ENCODE data around the gene SPCS1.
"Not testable (repeated sequence)": the region's sequence is repeated elsewhere in the genome, so short reads cannot be mapped to it uniquely, and the experiment has no call there.

The SPCS1 gene

DNA sequence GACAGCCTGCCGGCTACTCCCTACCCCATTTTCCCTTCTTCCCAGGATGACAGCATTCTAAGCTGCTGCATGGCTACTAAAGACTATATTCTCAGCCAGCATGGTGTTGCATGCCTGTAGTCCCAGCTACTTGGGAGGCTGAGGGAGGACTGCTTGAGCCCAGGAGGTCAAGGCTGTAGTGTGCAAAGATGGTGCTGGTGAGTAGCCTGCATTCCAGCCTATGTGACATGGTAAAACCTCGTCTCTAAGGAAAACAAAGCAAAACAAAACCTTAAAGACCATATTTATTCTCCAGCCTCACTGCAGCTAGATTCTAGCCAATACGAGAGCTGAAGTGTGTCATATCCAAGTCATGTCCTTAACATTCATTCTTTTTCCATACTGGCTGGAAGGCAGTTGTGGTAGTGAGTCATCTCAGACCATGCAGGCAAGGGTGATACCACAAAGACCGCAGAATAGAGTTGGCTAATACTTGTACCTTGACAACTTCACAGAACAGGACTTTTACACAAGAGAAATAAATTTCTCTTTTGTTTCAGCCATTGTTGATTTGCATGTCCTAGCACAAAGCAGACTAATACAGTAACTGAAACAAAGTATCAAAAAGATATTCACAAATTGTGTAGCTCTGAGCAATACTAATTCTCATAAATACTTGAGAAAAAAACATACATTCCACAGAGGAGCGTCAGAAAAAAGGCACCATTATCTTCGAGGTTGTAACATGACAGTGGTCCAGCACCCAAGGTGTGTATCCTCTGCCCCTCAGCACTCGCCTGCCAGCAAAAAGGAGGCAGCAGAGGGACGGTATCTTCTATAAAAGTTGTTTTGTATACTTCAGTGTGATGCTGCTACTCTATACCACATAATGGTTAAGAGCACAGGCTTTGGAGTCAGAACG lies 35.0 kb upstream of the SPCS1 start:
- peak; percentile 97 for ATAC-seq
- TF ChIP-seq ZFP30 (CRISPR knock-in tag; IDR thresholded peaks at IDR 0.05), result no peak
- TF ChIP-seq, protein P1, sequence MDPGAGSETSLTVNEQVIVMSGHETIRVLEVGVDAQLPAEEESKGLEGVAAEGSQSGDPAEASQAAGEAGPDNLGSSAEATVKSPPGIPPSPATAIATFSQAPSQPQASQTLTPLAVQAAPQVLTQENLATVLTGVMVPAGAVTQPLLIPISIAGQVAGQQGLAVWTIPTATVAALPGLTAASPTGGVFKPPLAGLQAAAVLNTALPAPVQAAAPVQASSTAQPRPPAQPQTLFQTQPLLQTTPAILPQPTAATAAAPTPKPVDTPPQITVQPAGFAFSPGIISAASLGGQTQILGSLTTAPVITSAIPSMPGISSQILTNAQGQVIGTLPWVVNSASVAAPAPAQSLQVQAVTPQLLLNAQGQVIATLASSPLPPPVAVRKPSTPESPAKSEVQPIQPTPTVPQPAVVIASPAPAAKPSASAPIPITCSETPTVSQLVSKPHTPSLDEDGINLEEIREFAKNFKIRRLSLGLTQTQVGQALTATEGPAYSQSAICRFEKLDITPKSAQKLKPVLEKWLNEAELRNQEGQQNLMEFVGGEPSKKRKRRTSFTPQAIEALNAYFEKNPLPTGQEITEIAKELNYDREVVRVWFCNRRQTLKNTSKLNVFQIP (CRISPR knock-in tag; IDR thresholded peaks at IDR 0.05; ENCODE audit: borderline replicate concordance, low read depth), result no peak
- TF ChIP-seq ESRRG (CRISPR knock-in tag; IDR thresholded peaks at IDR 0.05), result no peak
- no peak; the same call in 1 of the 2 replicates for TF ChIP-seq CSDC2 (CRISPR knock-in tag; IDR thresholded peaks at IDR 0.05)

DNA sequence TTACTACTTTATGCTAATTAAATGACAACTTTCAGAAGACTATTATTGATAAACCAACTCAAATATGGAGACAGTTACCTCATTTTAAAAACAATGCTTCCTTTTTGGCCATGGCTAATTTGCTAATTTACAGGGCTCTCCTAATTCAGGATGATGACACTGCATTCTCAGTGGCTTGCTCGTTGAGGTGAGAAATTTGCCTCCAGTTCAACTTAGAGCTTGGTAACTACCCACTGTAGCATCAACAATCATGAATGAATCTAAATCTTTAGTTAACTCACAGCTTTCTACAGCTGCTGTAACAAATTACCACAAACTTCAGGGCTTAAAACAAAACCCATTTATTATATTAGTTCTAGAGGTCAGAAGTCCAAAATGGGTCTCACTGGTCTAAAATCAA lies 34.2 kb upstream of the SPCS1 start:
- no peak for TF ChIP-seq CSDC2 (CRISPR knock-in tag; IDR thresholded peaks at IDR 0.05)
- no peak for TF ChIP-seq ZFP3 (CRISPR knock-in tag; IDR thresholded peaks at IDR 0.05)
- no peak for TF ChIP-seq RARB (CRISPR knock-in tag; IDR thresholded peaks at IDR 0.05)
- TF ChIP-seq, protein P2, sequence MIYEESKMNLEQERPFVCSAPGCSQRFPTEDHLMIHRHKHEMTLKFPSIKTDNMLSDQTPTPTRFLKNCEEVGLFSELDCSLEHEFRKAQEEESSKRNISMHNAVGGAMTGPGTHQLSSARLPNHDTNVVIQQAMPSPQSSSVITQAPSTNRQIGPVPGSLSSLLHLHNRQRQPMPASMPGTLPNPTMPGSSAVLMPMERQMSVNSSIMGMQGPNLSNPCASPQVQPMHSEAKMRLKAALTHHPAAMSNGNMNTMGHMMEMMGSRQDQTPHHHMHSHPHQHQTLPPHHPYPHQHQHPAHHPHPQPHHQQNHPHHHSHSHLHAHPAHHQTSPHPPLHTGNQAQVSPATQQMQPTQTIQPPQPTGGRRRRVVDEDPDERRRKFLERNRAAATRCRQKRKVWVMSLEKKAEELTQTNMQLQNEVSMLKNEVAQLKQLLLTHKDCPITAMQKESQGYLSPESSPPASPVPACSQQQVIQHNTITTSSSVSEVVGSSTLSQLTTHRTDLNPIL (CRISPR knock-in tag; IDR thresholded peaks at IDR 0.05; ENCODE audit: low read depth), result no peak
- TF ChIP-seq BACH2 (CRISPR knock-in tag; IDR thresholded peaks at IDR 0.05; ENCODE audit: borderline replicate concordance), result no peak
- TF ChIP-seq ISL1 (CRISPR knock-in tag; IDR thresholded peaks at IDR 0.05), result no peak
- no peak for TF ChIP-seq PPARA (CRISPR knock-in tag; IDR thresholded peaks at IDR 0.05; ENCODE audit: borderline replicate concordance)
- TF ChIP-seq OSR1 (CRISPR knock-in tag; IDR thresholded peaks at IDR 0.05), result no peak
- no peak for ATAC-seq

DNA sequence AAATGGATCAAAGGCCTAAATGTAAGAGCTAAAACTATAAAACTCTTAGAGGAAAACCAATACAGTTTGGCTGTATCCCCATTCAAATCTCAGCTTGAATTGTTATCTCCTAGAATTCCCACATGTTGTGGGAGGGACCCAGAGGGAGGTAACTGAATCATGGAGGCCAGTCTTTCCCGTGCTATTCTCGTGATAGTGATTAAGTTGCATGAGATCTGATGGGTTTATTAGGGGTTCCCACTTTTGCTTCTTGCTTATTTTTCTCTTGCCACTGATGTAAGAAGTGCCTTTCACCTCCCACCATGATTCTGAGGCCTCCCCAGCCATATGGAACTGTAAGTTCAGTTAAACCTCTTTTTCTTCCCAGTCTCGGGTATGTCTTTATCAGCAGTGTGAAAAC lies 29.7 kb upstream of the SPCS1 start:
- ATAC-seq, result not testable (repeated sequence)

DNA sequence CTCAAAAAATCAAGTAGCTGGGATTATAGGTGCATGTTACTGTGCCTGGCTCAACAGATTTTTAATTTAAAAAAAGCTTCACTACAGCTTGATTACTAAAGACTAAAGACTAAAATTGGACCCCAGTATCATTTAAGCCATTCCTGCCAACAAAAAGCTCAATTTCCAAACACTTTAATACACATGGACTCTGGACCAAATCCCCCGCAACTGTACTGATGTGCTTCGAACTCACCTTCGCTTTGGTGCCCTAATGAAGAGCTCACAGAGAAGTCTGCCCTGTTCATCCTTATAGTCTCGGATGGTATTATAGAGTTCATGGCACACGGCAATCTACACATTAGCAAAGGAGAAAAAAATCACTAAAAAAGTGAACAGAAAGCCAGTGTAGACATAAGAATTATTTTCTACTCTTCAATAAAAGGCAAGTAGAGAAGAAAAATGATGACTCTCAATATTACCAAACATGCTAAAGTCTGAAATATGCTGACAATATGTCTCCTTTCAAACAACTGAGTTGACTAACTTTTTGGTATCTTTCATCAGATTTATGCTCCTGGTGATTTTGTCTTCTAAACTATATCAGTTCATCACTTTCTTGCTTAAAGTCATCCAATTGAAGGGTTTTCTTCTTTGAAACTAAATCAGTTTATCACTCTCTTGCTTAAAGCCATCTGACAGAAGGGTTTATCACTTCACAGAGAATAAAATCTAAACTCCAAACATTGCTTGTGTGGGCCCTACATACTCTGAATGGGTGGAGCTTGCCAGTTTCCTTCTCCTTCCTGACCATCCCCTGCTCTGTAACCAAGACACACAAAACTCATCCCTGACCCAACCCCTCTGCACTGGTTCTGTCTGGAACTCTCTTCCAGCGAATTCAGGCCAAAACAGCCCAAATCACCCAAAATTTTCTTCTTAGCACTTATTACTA lies 27.4 kb upstream of the SPCS1 start:
- TF ChIP-seq, protein P3, sequence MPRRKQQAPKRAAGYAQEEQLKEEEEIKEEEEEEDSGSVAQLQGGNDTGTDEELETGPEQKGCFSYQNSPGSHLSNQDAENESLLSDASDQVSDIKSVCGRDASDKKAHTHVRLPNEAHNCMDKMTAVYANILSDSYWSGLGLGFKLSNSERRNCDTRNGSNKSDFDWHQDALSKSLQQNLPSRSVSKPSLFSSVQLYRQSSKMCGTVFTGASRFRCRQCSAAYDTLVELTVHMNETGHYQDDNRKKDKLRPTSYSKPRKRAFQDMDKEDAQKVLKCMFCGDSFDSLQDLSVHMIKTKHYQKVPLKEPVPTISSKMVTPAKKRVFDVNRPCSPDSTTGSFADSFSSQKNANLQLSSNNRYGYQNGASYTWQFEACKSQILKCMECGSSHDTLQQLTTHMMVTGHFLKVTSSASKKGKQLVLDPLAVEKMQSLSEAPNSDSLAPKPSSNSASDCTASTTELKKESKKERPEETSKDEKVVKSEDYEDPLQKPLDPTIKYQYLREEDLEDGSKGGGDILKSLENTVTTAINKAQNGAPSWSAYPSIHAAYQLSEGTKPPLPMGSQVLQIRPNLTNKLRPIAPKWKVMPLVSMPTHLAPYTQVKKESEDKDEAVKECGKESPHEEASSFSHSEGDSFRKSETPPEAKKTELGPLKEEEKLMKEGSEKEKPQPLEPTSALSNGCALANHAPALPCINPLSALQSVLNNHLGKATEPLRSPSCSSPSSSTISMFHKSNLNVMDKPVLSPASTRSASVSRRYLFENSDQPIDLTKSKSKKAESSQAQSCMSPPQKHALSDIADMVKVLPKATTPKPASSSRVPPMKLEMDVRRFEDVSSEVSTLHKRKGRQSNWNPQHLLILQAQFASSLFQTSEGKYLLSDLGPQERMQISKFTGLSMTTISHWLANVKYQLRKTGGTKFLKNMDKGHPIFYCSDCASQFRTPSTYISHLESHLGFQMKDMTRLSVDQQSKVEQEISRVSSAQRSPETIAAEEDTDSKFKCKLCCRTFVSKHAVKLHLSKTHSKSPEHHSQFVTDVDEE (CRISPR knock-in tag; IDR thresholded peaks at IDR 0.05), result no peak
- TF ChIP-seq ARNTL (CRISPR knock-in tag; IDR thresholded peaks at IDR 0.05; ENCODE audit: borderline replicate concordance, low read depth) (no peak), ZNF8 (CRISPR knock-in tag; IDR thresholded peaks at IDR 0.05) (no peak), OSR1 (CRISPR knock-in tag; IDR thresholded peaks at IDR 0.05) (no peak), ESRRG (CRISPR knock-in tag; IDR thresholded peaks at IDR 0.05) (no peak), CSDC2 (CRISPR knock-in tag; IDR thresholded peaks at IDR 0.05) (no peak), RARB (CRISPR knock-in tag; IDR thresholded peaks at IDR 0.05) (no peak), ZNF70 (CRISPR knock-in tag; IDR thresholded peaks at IDR 0.05) (no peak)
- TF ChIP-seq, protein P1 (CRISPR knock-in tag; IDR thresholded peaks at IDR 0.05; ENCODE audit: borderline replicate concordance, low read depth), result no peak
- TF ChIP-seq, protein P4, sequence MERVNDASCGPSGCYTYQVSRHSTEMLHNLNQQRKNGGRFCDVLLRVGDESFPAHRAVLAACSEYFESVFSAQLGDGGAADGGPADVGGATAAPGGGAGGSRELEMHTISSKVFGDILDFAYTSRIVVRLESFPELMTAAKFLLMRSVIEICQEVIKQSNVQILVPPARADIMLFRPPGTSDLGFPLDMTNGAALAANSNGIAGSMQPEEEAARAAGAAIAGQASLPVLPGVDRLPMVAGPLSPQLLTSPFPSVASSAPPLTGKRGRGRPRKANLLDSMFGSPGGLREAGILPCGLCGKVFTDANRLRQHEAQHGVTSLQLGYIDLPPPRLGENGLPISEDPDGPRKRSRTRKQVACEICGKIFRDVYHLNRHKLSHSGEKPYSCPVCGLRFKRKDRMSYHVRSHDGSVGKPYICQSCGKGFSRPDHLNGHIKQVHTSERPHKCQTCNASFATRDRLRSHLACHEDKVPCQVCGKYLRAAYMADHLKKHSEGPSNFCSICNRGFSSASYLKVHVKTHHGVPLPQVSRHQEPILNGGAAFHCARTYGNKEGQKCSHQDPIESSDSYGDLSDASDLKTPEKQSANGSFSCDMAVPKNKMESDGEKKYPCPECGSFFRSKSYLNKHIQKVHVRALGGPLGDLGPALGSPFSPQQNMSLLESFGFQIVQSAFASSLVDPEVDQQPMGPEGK (CRISPR knock-in tag; IDR thresholded peaks at IDR 0.05; ENCODE audit: borderline replicate concordance), result no peak
- TF ChIP-seq, protein P2 (CRISPR knock-in tag; IDR thresholded peaks at IDR 0.05; ENCODE audit: low read depth), result no peak
- TF ChIP-seq, protein P5, sequence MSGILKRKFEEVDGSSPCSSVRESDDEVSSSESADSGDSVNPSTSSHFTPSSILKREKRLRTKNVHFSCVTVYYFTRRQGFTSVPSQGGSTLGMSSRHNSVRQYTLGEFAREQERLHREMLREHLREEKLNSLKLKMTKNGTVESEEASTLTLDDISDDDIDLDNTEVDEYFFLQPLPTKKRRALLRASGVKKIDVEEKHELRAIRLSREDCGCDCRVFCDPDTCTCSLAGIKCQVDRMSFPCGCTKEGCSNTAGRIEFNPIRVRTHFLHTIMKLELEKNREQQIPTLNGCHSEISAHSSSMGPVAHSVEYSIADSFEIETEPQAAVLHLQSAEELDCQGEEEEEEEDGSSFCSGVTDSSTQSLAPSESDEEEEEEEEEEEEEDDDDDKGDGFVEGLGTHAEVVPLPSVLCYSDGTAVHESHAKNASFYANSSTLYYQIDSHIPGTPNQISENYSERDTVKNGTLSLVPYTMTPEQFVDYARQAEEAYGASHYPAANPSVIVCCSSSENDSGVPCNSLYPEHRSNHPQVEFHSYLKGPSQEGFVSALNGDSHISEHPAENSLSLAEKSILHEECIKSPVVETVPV (CRISPR knock-in tag; IDR thresholded peaks at IDR 0.05), result no peak
- ATAC-seq, result no peak
